Stimulated activated memory B cell treated with anti-CD40 and anti-IgM and Interleukin-4, amounts not matched to agents 10 μg/mL and 1 μg/mL and 100 μg/mL, for 72 hours (primary cell): ENCODE data around the gene STYK1.
"Not testable (repeated sequence)": the region's sequence is repeated elsewhere in the genome, so short reads cannot be mapped to it uniquely, and the experiment has no call there.

ENCODE experiments used
- ATAC-seq: fragments of 150-1000 bp; cut with Tn5 transposase; 2 replicates; pipeline ENCODE4 v1.10.0; 2021
- H3K27ac Mint-ChIP-seq: one replicate; pipeline ENCODE4 v1.8.0; 2022; ENCODE audit warnings: mild to moderate bottlenecking, mixed read lengths
- H3K27me3 Mint-ChIP-seq: one replicate; pipeline ENCODE4 v1.8.0; 2022; ENCODE audit warnings: mixed read lengths
- H3K36me3 Mint-ChIP-seq: one replicate; pipeline ENCODE4 v1.8.0; 2022; ENCODE audit warnings: mixed read lengths
- H3K4me1 Mint-ChIP-seq: one replicate; pipeline ENCODE4 v1.8.0; 2022; ENCODE audit warnings: mixed read lengths
- H3K4me3 Mint-ChIP-seq: one replicate; pipeline ENCODE4 v1.8.0; 2022; ENCODE audit warnings: mild to moderate bottlenecking, moderate library complexity, mixed read lengths
- H3K9me3 Mint-ChIP-seq: one replicate; pipeline ENCODE4 v1.8.0; 2022; ENCODE audit warnings: mixed read lengths

Gene STYK1

DNA sequence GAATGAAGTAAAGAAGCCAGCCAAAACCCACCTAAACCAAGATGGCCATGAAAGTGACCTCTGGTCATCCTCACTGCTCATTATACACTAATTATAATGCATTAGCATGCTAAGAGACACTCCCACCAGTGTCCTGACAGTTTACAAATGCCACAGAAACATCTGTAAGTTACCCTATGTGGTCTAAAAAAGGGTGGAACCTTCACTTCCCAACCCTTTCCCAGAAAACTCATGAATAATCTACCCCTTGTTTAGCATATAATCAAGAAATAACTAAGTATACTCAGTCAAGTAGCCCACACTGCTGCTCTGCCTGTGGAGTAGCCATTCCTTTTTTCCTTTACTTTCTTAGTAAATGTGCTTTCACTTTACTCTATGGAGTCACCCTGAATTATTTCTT is 19.8 kb downstream of the STYK1 start:
- no peaks in the 10 kb centered on the region for H3K27me3 Mint-ChIP-seq
- no peak for ATAC-seq
- no peaks in the 10 kb centered on the region for H3K4me1 Mint-ChIP-seq
- H3K36me3 Mint-ChIP-seq, result no peaks in the 10 kb centered on the region
- H3K4me3 Mint-ChIP-seq, result no peak overlapping the region
- no peak overlapping the region for H3K27ac Mint-ChIP-seq
- H3K9me3 Mint-ChIP-seq, result peaks cover 3% of the 10 kb centered on the region

- no peaks in the 10 kb centered on the region for H3K4me1 Mint-ChIP-seq
- H3K36me3 Mint-ChIP-seq, result no peaks in the 10 kb centered on the region
- no peak overlapping the region for H3K27ac Mint-ChIP-seq
- no peak for ATAC-seq
- H3K27me3 Mint-ChIP-seq, result no peaks in the 10 kb centered on the region
- H3K4me3 Mint-ChIP-seq, result no peak overlapping the region
- H3K9me3 Mint-ChIP-seq, result peaks cover 7% of the 10 kb centered on the region
Measured at GRCh38 chr12:10652192-10652591, 21.7 kb downstream of the STYK1 start.

DNA sequence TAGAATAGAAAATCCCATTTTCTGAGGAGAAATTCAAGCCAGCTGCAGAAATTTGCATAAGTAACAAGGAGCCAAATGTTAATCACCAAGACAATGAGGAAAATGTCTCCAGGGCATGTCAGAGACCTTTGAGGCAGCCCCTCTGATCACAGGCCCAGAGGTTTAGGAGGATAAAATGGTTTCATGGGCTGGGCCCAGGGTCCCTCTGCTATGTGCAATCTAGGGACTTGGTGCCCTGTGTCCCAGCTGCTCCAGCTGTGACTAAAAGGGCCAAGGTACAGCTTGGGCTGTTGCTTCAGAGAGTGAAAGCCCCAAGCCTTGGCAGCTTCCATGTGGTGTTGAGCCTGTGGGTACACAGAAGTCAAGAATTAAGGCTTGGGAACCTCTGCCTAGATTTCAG is 27.3 kb downstream of the STYK1 start:
- ATAC-seq, H3K27ac Mint-ChIP-seq, H3K4me3 Mint-ChIP-seq, H3K36me3 Mint-ChIP-seq, H3K4me1 Mint-ChIP-seq: not testable (repeated sequence)
- H3K27me3 Mint-ChIP-seq, result peaks cover 11% of the 10 kb centered on the region
- peaks cover 21% of the 10 kb centered on the region for H3K9me3 Mint-ChIP-seq

DNA sequence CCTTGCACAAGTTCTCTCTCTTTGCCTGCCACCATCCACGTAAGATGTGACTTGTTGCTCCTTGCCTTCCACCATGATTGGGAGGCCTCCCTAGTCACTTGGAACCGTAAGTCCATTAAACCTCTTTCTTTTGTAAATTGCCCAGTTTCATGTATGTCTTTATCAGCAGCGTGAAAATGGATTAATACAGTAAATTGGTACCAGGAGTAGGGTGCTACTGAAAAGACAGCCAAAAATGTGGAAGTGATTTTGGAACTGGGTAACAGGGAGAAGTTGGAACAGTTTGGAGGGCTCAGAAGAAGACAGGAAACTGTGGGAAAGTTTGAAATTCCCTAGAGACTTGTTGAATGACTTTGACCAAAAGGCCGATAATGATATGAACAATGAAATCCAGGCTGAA is 27.9 kb downstream of the STYK1 start:
- Mint-ChIP-seq H3K27ac (no peak overlapping the region), H3K4me3 (no peak overlapping the region), H3K36me3 (peaks cover 10% of the 10 kb centered on the region), H3K27me3 (peaks cover 11% of the 10 kb centered on the region), H3K9me3 (peaks cover 21% of the 10 kb centered on the region), H3K4me1 (no peaks in the 10 kb centered on the region)
- no peak for ATAC-seq

- no peak overlapping the region for H3K27ac Mint-ChIP-seq
- H3K27me3 Mint-ChIP-seq, result peaks cover 11% of the 10 kb centered on the region
- no peaks in the 10 kb centered on the region for H3K4me1 Mint-ChIP-seq
- H3K9me3 Mint-ChIP-seq, result peaks cover 18% of the 10 kb centered on the region
- ATAC-seq, result no peak
- H3K4me3 Mint-ChIP-seq, result no peak overlapping the region
- H3K36me3 Mint-ChIP-seq, result peaks cover 10% of the 10 kb centered on the region
Measured at GRCh38 chr12:10641735-10642500, 31.9 kb downstream of the STYK1 start.

DNA sequence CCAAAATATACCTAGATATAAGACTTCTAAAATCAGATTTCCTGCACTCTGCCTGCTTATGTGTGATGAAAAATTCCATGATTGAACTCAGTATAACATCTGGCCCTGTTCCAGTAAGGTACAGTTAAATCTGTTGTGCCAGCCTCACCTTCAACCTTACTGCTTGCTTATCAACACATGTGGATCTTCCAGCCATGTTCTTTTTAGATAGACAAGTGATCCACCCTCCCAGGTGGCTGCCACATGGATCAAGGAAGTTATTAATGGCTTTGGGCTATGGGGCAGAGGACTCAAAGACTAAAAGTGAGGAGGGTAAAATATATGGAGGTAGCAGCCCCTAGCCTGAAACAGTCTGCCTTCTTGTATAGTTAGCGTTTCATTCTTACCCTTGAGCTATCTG is 35.1 kb downstream of the STYK1 start:
- Mint-ChIP-seq H3K4me1 (no peaks in the 10 kb centered on the region), H3K9me3 (no peaks in the 10 kb centered on the region), H3K27me3 (peaks cover 10% of the 10 kb centered on the region), H3K4me3 (no peak overlapping the region), H3K27ac (no peak overlapping the region), H3K36me3 (no peaks in the 10 kb centered on the region)
- ATAC-seq, result no peak

- H3K4me3 Mint-ChIP-seq, result no peak overlapping the region
- peaks cover 10% of the 10 kb centered on the region for H3K27me3 Mint-ChIP-seq
- no peaks in the 10 kb centered on the region for H3K36me3 Mint-ChIP-seq
- ATAC-seq, result no peak
- no peaks in the 10 kb centered on the region for H3K4me1 Mint-ChIP-seq
- no peaks in the 10 kb centered on the region for H3K9me3 Mint-ChIP-seq
- H3K27ac Mint-ChIP-seq, result no peak overlapping the region
Measured at GRCh38 chr12:10636611-10637010, 37.2 kb downstream of the STYK1 start.

DNA sequence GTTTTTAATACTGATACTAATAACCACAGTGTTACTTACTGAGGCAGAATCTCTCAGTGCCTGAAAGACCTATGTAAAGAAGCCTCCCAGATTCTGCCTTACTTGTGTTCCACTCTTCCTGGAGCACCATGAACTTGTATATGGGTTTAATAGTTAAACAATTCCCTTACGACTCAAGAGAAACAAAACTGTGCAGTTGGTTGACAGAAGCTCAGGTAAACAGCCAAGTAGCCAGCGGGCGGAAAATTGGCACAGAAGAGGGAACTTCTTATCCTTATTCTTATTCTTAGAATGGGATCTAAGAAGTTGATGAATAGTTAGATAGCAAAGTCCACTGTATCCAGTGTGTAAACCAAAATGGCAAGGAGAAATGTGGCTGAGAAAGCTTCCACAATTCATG is 37.7 kb downstream of the STYK1 start:
- Mint-ChIP-seq H3K27me3 (peaks cover 10% of the 10 kb centered on the region), H3K27ac (no peak overlapping the region), H3K4me3 (no peak overlapping the region), H3K9me3 (no peaks in the 10 kb centered on the region), H3K4me1 (no peaks in the 10 kb centered on the region), H3K36me3 (no peaks in the 10 kb centered on the region)
- ATAC-seq, result no peak

DNA sequence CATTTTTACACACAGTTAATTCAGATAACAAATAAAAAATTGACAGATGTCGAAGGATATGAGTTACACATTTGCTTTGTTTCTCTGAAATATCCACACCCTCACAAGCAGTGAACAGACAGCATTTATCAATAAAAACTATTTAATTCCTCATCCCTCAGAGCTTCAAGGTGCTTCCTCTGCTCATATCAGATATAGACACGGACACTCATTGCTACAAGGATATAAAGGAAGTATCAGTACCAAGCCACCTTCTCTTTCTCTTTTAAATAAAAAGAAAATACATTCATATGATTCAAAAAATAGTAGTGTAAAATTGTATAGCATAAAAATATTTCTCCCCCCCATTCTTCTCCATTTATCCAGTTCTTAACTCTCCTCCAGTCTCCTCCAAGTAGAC is 38.5 kb downstream of the STYK1 start:
- no peak for ATAC-seq
- Mint-ChIP-seq H3K4me3 (no peak overlapping the region), H3K27ac (no peak overlapping the region), H3K27me3 (peaks cover 10% of the 10 kb centered on the region), H3K9me3 (no peaks in the 10 kb centered on the region), H3K36me3 (no peaks in the 10 kb centered on the region), H3K4me1 (no peaks in the 10 kb centered on the region)

DNA sequence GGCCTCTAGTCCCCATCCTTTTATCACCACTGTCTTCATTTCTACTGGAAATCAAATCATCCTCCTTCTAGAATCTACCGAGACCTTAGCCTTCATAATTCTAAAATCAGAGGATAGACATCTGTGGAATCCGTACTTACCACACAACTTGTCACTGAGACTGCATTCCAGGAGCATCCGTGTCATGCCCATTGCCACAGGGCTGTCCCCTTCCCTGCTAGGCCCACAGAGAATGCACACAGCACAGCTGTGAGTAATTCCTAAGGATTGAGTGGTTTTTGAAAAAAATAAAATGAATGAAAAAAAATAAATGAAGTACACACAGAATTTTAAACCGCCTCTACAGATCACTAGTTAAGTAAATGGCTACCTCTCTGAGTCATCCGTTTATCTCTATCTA is 39.4 kb downstream of the STYK1 start:
- no peak overlapping the region for H3K27ac Mint-ChIP-seq
- no peak for ATAC-seq
- no peaks in the 10 kb centered on the region for H3K9me3 Mint-ChIP-seq
- H3K4me1 Mint-ChIP-seq, result no peaks in the 10 kb centered on the region
- no peaks in the 10 kb centered on the region for H3K36me3 Mint-ChIP-seq
- H3K4me3 Mint-ChIP-seq, result no peak overlapping the region
- H3K27me3 Mint-ChIP-seq, result peaks cover 10% of the 10 kb centered on the region

DNA sequence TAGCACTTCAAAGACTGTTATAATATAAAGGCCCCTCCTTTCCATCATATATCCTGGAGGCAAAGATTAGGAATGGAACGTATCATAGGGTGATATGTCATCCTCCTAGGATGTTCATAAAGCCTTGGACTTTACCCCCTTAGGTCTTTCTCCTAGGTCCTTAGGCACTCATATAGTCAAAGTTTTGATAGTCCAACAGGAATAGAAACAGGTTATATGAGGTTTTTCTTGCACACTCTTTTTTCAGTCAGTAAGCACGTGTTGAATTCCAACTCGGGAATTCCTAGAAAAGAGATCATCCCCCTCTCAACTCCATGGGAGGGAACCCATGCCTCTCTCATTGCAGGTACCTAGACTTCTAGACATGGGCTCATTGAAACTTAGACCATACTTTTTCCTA is 40.3 kb downstream of the STYK1 start:
- Mint-ChIP-seq H3K27ac (no peak overlapping the region), H3K36me3 (no peaks in the 10 kb centered on the region), H3K4me3 (no peak overlapping the region), H3K9me3 (no peaks in the 10 kb centered on the region), H3K4me1 (no peaks in the 10 kb centered on the region), H3K27me3 (peaks cover 11% of the 10 kb centered on the region)
- ATAC-seq, result no peak

DNA sequence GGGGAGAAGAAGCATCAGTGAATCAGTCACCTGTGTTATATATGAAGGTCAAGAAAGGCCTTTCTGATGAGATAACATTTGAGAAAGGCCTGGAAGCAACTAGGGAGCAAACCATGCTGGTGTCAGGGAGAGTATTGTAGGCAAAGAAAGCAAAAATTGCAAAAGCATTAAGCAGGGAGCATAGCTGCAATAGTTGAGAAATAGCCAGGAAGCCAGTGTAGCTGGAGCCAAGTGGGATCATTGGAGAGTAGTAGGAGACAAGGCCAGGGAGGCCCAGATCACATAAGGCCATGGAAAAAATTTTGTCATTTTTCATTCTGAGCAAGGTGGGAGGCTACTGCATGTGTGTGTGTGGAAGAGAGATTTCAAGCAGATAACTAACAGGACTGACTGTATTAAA is 41.6 kb downstream of the STYK1 start:
- H3K4me3 Mint-ChIP-seq, result no peak overlapping the region
- no peaks in the 10 kb centered on the region for H3K36me3 Mint-ChIP-seq
- peaks cover 24% of the 10 kb centered on the region for H3K27me3 Mint-ChIP-seq
- no peak overlapping the region for H3K27ac Mint-ChIP-seq
- H3K4me1 Mint-ChIP-seq, result no peaks in the 10 kb centered on the region
- H3K9me3 Mint-ChIP-seq, result no peaks in the 10 kb centered on the region
- ATAC-seq, result no peak

DNA sequence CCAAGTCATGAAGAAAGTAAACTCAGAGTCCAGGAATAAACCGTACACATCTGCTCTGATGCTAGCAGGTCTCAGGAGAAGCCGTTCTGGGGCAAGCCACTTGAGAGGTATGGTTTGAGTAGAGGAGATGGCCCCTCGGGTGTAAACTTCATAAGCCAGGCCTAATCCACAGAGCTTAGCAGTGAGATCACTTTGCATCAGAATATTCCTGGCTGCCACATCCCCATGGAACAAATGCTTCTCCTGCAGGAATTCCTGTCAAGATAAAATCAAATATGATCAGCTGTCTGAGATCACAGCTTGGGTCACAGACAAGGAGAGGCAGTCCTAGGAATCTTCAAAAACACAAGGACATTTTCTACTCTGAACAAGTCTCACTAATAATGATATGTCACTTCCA is 49.2 kb downstream of the STYK1 start:
- Mint-ChIP-seq H3K4me1 (no peaks in the 10 kb centered on the region), H3K27me3 (peaks cover 64% of the 10 kb centered on the region), H3K27ac (no peak overlapping the region), H3K36me3 (no peaks in the 10 kb centered on the region), H3K9me3 (no peaks in the 10 kb centered on the region), H3K4me3 (no peak overlapping the region)
- ATAC-seq, result no peak

GRCh38 chr12:10623131-10623530 is 50.7 kb downstream of the STYK1 start:
- ATAC-seq, result no peak
- Mint-ChIP-seq H3K4me3 (no peak overlapping the region), H3K27ac (no peak overlapping the region), H3K4me1 (no peaks in the 10 kb centered on the region), H3K36me3 (no peaks in the 10 kb centered on the region), H3K9me3 (no peaks in the 10 kb centered on the region), H3K27me3 (peaks cover 65% of the 10 kb centered on the region)

DNA sequence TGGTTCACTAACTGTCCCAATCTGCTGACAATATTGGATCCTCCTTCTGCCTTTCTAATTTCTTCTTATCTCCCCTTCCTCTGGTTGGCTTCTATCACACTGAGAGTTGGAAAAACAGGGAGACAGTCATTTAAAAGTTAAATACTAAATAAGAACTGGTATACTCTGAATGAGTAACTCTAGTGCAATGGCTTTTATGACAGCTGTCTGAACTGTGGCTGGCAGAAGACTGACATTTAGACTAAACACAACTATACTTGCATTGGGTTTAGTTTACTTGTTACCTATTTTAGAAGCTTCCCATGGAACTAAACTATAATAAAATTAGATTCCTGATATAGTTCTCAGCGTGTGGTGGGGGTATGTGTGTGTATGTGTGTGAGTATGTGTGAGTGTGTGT is 52.6 kb downstream of the STYK1 start:
- no peak overlapping the region for H3K27ac Mint-ChIP-seq
- peaks cover 47% of the 10 kb centered on the region for H3K27me3 Mint-ChIP-seq
- ATAC-seq, result no peak
- no peaks in the 10 kb centered on the region for H3K4me1 Mint-ChIP-seq
- H3K4me3 Mint-ChIP-seq, result no peak overlapping the region
- H3K9me3 Mint-ChIP-seq, result no peaks in the 10 kb centered on the region
- no peaks in the 10 kb centered on the region for H3K36me3 Mint-ChIP-seq

DNA sequence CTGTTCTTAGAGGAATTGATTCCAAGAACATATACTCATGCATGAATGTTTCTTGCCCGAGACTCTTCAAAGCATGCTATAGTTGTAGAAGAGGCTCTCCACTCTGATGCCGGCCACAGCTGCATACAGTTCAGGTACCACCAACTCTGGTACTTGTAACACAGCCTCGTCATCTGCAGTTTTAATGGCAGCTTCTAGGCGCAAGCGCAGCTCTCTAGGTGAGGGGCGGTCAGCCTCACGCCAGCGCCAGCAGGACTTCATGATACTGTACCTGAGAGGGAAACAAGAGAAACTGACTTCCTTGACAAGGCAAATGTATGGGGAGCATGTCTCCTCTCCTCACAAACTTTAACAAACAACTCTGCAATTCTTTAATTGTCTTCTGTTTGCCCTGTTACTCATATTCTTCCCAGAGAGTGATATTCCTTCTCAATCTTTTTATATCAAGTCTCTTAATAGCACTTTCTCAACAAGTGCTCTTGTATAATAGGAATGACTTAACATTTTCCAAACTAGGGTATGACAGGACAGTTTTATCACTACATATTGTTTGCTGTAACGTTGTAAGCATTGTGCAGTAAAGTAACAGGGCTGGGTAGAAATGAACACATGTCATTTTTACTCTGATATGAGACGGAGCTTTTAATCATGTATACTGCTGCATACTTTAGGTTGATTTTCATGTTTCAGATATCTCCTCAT is 53.6 kb downstream of the STYK1 start:
- ATAC-seq, result no peak
- Mint-ChIP-seq H3K27me3 (peaks cover 42% of the 10 kb centered on the region), H3K4me1 (no peaks in the 10 kb centered on the region), H3K36me3 (no peaks in the 10 kb centered on the region), H3K9me3 (no peaks in the 10 kb centered on the region), H3K27ac (no peak overlapping the region), H3K4me3 (no peak overlapping the region)
